ENCODE data around the gene SLC19A3. TPM values are rescaled to one million over a fixed set of nuclear protein-coding genes. Genes with fewer than 3 reads are reported as not detected.
"Not testable (repeated sequence)": the region's sequence is repeated elsewhere in the genome, so short reads cannot be mapped to it uniquely, and the experiment has no call there.

Gene SLC19A3
- not detected in 2 replicates for total RNA-seq

DNA sequence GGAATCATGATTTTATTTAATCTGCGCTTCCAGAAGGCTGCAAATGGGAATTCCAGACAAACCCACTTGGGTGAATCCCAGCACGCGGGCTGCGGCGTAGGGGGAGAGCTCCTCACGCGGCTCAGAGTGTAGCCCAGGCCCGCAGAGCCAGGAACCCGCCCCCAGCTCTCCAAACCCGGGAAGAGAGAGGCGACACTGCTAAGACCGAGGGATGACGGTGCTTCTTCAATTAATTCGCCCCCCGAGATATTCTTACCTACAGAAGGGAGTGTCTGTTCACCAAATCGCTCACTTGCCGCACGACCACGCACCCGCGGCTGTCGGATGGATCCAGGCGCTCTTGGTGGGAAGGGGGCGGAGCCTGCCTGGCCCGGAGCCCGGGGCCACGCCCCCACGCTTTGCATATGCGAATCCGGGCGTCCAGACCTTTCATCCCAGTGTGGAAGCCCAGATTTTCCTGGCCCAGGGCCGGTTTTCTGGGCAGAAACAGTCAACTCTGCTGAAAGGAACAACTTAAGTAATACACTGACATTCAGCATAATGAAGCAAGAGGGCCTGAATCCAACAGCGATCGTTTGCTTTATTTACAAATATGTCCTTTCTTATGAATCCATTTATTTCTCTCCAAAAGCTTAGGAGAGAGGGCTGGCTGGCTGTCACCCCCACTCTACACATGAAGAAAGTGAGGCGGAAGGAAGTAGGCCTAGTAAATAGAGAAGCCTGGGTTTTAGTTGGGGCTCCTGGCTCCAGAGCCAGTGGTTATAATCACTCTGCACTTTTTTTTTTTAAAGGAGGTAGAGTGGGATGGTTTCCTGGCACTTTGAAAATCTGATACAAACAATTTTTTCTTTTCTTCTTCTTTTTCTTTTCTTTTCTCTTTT lies at the start of gene SLC19A3:
TSS of gene SLC19A3 (minus strand) at position 342 of the 881 bp plus-strand sequence. CDS start 15,710 bp downstream, outside the sequence.
- intact Hi-C loops (cut with micrococcal nuclease): no loop called here

DNA sequence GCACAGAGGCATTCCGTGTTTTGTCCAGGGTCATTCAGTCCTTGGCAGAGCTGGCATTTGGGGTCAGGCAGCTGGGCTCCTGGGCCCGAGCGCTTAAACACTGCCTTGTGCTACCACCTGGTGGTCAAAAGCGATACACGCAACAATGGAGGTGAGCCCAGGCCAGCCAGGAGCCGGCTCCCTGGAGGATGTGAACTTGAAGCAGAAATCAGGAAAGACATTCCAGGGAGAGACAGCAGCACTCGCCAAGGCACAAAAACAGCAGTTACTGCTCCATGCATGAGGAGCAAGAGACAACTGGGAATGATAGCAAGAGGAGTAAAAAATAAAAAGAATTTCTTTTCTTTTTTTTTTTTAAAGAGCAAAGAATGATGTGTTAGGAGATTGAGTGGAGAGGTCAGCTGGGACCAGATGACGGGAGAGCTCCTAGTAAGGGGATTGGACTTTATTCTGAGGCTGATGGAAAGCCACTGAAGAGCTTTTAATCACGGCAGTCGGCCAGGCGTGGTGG lies 48.6 kb upstream of the SLC19A3 start:
- intact Hi-C loops (cut with micrococcal nuclease): loop anchor here (1.0 to 5.0 kb wide), 4 partner anchors 294 to 528 kb away; partner anchors contain the start of gene AGFG1

DNA sequence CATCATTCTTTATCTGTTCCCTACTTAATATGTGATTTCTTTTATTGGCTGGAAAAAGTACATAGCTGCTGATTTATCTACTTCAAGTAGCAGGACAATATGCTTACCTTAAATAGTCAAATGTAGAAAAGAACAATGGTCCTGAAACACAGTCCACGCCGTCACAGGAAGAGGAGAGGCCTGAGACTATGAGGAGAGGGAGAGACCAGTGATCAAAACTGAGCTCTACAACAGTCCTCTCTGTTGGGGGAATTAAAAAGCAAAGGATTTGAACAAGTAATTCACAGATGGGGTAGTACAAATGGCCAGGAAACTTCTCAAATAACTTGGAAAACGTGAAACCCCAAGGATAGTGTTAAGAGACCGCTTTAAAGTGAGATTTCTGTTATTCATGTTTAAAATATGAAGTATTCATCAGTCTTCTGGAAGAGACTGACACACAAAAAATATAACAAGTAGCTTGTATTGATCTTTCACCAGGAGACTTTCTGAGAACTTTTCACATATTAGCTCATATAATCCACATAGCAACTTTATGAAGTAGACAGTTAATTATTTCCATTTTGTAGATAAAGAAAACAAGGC lies 48.1 kb upstream of the SLC19A3 start:
- intact Hi-C loops (cut with micrococcal nuclease): loop anchor here (1.0 to 5.0 kb wide), 4 partner anchors 293 to 528 kb away; partner anchors contain the start of gene AGFG1

DNA sequence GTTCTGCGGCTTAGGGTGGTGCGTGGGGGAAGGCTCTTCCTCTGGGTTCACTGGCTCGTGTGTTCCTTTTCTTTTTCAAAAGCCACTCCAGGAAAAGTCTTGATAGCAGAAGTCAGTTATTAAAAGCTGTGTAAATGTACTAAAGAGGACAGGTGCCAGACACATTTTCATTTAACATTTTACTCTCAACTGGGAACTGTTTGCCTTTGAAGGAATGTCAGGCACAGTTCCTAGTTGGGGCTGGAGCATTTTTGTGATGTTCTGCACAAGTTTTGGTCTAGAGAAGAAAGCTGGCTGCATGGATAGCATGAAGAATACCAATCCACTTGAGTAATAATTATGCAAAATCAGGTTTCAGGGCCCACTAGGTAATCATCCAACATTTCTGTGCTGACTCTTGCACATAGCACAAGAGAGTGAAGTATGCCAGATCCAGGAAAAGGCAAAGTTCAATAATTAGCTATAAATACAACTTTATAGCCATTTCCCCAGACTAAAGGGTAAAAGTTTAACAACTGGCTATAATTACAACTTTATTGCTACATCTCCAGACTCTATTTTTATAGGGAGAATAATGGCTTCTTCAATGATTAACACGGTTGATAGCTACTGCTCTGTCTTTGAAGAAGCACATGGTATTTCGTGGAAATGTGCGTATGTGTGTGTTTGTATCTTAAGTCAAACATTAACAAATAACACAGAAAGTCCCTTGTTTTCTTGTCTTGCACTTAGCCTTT lies 44.1 kb upstream of the SLC19A3 start:
- intact Hi-C loops (cut with micrococcal nuclease): no loop called here

DNA sequence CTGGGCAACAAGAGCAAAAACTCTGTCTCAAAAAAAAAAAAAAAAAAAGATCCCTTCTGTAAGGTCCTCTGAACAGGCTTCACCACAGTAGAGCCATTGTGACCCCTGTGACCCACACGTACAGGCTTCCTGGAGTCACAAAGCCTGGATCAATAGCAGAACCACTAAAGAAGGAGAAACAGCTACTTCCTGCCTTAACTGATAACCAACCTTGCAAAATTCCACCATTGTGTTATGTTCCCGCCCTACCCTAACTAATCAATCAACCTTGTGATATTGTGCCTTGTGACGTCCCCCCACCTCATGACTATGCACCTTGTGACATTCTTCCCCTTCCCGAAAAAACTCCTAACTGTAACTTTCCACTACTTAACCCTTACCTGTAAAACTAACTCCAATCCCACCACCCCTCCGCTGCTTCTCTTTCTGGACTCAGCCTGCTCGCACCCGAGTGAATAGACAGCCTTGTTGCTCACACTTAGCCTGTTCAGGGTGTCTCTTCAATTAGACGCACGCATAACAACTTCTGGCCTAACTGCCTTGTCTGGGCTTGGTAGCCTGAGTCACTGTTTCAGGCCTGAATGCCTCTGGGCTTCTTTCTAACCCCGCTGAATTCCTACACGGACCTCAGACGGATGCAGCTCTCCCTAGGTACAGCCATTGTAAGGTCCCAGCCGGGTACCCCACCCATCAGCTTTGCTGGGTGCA lies 41.7 kb upstream of the SLC19A3 start:
- intact Hi-C loops (cut with micrococcal nuclease): no loop called here

DNA sequence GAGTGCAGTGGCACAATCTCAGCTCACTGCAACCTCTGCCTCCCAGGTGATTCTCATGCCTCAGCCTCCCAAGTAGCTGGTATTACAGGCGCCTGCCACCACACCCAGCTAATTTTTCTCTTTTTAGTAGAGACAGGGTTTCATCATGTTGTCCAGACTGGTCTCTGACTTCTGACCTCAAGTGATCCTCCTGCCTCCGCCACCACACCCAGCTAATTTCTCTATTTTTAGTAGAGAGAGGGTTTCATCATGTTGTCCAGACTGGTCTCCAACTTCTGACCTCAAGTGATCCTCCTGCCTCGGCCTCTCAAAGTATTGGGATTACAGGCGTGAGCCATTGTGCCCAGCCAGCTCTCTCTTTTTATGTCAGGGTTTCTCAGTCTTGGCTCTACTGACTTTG lies 38.4 kb upstream of the SLC19A3 start:
- intact Hi-C loops (cut with micrococcal nuclease): not testable (repeated sequence)

DNA sequence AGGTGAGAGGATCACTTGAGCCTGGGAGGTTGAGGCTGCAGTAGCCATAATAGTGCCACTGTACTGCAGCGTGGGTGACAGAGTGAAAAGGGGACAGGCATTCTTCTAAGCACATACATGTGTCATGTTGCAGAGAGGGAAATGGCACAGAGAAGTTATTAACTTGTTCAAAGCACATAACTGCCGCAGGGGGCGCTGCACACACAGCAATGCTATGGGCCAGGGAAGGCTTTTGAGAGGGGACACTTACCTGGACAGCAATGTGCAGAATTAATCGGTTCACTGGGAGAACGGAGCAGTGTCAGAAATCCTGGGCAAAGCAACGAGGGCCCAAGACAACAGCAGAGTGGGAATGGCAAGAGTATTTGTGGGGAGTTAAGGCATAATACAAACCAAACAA lies 30.3 kb upstream of the SLC19A3 start:
- intact Hi-C loops (cut with micrococcal nuclease): no loop called here

DNA sequence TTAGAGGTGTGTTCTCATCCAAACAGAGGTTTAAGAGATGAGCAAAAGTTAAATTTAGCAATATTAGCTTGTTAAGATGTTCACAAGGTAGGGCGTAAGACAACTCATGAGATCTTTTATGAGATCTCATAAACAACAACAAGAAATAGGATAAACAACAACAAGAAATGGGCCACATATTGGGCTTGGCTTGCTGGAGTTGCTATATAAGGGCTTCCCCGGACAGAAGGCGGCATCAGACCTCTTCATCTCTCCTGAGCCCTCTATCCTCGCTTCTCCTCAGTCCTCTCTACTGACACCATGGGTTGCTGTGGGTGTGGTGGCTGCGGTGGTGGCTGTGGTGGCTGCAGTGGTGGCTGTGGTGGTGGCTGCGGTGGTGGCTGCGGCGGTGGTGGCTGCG lies 27.8 kb upstream of the SLC19A3 start, which contains the start of gene SCYGR8:
TSS of gene SCYGR8 (plus strand) at position 301 of the 400 bp plus-strand sequence. CDS start at position 301, 0 bp downstream.
- intact Hi-C loops (cut with micrococcal nuclease): no loop called here

DNA sequence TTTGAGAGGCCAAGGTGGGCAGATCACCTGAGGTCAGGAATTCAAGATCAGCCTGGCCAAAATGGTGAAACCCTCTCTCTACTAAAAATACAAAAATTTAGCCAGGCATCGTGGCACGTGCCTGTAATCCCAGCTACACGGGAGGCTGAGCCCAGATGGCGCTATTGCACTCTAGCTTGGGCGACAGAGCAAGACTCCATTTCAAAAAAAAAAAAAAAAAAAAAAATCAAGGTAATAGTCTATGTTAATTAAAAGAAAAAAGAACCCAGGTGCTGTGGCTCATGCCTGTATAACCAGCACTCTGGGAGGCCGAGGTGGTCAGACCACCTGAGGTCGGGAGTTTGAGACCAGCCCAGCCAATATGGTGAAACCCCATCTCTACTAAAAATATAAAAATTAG lies 22.9 kb upstream of the SLC19A3 start:
- intact Hi-C loops (cut with micrococcal nuclease): not testable (repeated sequence)

DNA sequence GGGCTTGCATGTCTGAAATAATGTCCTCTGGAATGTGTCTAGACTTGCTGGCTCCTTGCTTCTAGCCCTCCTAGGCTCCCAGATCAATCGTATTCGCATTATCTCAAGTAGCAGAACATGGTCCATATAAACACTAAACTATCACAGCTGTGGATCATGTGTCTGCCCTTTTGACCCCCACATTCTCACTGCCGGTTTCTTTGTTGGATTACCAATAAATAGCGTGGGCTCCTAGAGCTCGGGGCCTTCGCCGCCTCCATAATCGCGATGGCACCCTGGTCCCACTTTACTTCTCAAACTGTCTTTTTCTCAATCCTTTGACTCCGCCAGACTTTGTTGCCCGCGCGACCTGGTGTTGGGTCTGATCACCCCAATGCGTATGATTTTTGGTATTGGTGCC lies 21.5 kb upstream of the SLC19A3 start:
- intact Hi-C loops (cut with micrococcal nuclease): no loop called here

DNA sequence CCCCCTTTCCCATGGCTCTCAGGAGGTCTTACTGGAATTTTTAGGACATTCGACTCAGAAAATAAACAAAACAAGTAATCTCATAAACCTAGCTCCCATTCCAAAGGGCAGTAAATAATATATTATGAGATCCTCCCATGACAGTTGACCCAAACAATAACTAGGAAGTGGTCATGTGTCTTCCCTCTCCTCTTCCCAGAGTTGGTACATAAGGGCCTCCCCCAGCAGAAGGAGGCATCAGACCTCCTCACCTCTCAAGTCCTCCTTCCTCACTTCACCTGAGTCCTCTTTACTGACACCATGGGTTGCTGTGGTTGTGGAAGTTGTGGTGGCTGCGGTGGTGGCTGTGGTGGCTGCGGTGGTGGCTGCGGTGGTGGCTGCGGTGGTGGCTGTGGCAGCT lies 10.2 kb upstream of the SLC19A3 start, which contains the start of gene SCYGR7:
TSS of gene SCYGR7 (plus strand) at position 301 of the 400 bp plus-strand sequence. CDS start at position 301, 0 bp downstream.
- intact Hi-C loops (cut with micrococcal nuclease): no loop called here

DNA sequence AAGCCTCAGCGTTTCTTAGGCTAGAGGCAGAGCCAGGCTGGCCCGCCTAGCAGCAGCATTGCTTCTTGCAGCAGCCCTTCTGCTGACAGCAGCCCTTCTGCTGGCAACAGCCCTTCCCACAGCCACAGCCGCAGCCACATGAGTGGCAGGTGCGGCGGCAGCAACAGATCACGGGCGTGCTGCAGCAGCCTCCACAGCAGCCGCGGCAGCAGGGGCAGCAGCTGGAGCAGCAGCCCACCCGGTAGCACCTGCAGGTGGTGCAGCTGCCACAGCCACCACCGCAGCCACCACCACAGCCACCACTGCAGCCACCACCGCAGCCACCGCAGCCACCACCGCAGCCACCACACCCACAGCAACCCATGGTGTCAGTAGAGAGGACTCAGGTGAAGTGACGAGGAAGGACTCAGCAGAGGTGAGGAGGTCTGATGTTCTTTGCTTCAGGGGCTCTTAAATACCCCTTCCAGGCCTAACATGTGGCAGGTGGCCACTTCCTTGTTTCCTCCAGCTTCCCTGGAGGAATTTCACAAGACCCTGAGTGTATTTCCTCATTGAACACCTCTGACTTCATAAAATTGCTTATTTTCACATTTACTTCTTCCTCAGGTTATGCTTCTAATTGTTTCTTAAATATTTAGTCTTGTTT lies 6.7 kb upstream of the SLC19A3 start, which contains the start of gene SCYGR6:
TSS of gene SCYGR6 (minus strand) at position 364 of the 646 bp plus-strand sequence. CDS start at position 364, 0 bp downstream.
- intact Hi-C loops (cut with micrococcal nuclease): no loop called here

DNA sequence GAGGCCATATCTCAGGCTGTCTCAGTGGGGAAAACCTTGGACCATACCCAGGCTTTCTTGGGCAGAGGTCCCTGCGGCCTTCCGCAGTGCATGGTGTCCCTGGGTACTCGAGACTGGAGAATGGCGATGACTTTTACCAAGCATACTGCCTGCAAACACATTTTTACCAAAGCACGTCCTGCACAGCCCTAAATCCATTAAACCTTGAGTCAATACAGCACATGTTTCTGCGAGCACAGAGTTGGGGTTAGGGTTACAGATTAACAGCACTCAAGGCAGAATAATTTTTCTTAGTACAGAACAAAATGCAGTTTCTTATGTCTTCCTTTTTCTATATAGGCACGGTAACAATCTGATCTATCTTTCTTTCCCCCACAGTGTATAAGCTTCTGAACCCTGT lies 5.0 kb upstream of the SLC19A3 start:
- intact Hi-C loops (cut with micrococcal nuclease): not testable (repeated sequence)

DNA sequence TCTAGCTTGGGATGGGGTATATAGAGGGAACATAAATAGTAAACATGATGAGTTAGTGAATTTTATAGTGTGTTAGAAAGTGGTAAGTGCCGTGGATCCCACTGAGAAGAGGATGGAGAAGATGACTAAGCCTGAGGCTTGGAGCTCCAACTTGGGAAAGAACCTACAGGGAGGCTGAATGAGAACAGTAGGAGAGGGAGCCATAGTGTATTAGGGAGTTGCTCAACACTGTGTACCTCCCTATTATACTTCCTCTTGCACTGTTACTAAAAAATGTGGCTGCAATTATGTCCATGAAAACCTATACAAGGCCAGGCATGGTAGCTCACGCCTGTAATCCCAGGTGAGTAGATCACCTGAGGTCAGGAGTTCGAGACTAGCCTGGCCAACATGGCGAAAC lies 2.9 kb upstream of the SLC19A3 start:
- intact Hi-C loops (cut with micrococcal nuclease): no loop called here

DNA sequence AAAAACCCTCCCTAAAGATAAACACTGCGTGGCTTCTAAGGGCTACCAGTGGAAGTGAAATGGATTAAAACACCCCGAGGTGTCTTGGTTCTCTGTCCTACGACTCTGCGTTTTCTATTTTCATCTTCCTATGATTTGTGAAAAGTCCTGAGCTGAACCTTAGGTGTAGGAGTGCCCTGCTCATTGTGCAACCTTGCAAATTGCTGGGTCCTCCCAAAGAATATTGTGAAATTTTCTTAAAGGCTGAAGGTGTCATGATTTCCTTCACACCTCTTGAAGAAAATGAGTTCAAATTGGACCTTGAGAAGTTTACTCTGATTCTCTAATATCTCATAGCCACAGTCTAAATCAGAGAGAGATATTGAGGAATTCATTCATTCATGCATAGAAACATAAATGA lies 1.8 kb upstream of the SLC19A3 start:
- intact Hi-C loops (cut with micrococcal nuclease): no loop called here

DNA sequence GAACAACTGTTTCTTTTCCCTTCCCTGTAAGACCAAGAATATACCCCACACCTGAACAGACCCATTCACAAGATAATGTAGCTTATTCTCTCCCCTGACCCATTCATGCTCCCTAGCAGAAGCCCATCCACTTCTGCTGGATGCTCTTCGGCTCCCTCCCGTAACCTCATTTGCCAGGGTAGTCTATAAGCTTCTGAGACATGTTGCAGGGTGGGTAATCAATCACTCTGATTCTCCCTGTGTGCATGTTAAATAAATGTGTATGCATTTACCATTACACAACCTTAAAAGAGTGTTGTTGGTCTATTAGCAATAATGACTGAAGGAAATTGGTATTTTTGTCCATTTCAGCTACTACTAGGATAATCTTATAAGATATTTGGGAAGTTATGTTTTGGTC lies 1.3 kb downstream of the SLC19A3 start:
- intact Hi-C loops (cut with micrococcal nuclease): no loop called here

DNA sequence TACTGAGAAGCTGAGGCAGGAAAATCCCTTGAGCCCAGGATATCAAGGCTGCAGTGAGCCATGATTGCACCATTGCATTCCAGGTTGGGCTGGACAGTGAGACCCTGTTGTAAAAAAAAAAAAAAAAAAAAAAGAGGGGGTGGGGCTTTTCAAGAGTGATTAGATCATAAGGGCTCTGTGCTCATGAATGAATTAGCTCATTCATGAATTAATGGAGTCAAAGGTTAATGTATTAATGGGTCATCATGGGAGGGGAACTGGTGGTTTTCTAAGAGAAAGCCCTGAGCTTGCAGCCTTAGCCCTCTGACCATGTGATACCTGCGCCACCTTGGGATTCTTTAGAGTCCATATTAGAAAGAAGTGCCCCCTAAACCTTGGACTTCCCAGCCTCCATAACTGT lies 4.5 kb downstream of the SLC19A3 start:
- intact Hi-C loops (cut with micrococcal nuclease): no loop called here

DNA sequence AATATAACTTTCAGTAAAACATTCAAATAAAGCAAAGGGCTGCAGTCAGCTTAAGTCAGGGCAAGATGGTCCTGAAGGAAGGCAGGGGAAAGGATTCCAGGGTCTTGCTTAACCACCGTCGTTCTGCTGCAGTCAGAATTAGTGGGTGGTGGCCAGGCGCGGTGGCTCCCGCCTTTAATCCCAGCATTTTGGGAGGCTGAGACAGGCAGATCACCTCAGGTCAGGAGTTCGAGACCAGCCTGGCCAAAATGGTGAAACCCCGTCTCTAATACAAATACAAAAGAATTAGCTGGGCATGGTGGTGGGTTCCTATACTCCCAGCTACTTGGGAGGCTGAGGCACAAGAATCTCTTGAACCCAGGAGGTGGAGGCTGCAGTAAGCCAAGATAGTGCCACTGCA lies 6.8 kb downstream of the SLC19A3 start:
- intact Hi-C loops (cut with micrococcal nuclease): no loop called here

DNA sequence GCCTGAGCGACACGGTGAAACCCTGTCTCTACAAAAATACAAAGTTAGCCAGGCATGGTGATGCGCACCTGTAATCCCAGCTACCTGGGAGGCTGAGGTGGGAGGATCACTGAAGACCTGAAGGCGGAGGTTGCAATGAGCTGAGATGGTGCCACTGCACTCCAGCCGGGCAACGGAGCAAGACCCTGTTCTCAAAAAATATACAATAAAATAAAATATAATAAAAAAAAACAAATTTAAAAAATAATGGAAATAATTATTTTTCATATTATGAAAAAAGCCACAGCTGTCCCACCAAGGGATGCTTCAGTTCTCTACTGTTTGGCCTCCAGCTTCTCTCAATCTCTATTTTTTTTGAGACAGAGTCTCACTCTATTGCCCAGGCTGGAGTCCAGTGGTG lies 10.4 kb downstream of the SLC19A3 start:
- intact Hi-C loops (cut with micrococcal nuclease): no loop called here

DNA sequence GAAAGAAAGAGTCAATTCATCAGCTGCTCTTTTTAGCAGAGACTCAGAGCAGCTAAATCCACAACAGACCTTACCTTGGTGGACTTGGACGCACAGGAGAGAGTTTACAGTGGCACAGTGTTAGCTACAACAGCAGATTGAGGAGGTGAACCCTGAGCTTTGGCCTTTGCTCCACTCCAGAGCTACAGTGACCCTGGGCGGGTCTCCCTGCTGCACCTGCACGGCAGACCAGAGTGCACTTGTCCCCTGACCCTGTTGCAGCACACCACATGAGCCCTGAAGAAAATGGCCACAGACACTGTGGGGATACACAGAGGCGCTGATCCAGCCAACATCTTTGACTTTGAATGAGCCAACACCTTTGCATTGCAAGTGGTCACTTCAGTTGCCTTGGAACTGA lies 11.0 kb downstream of the SLC19A3 start:
- intact Hi-C loops (cut with micrococcal nuclease): no loop called here

All from T-helper 1 cell treated with Interleukin-12 subunit alpha and Interleukin-12 subunit beta and Interleukin-4 antibody, amounts not matched to agents 30 ng/mL and 1 ng/mL, for 36 hours (primary cell).